ENCODE measurements around the gene TLX2.

- TF ChIP-seq EZH2phosphoT487 (IDR thresholded peaks at IDR 0.05; ENCODE audit: insufficient read depth, low read depth) (no peak), EZH2 (IDR thresholded peaks at IDR 0.05; ENCODE audit: insufficient read depth, poor library complexity, severe bottlenecking) (no peak)
Observed at GRCh38 chr2:74551942-74552913, 38.0 kb downstream of the TLX2 start.

Data from GM23248 (cell line).